ENCODE results near the gene TRPM2.
A peak's percentile ranks its signal among the peaks of the same experiment; 100 is the strongest.

Gene TRPM2

DNA sequence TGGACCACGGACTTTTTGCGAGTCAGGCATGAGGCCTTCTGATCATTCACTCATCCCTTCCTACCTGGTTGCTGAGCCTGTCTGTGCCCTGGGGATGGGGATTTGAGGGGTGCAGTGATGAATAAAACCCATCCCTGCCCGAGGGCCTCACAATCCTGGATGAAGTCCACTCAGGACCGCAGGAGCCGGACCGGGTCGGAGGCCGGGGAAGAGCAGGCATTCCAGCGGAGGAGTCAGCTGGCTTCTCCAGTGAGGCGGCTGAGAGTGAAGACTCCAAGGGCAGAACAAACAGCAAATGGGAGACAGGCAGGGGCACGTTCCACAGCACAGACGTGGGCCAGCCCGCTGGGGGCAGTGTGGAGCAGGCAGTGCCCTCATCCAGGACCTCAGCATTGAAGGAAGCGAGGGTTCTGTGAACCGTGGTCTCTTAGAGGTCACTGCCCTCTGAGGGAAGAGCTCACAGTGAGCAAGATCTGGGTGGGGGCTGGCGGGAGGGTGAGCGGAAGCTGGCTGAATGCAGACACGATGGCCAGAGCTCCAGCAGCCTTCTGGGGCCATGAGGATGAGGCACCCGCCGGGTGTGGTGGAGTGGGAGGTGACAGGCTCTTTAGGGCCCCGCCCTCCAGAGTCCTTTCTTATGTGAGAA, 91.0 kb downstream of the TRPM2 start:
- Mint-ChIP-seq H3K4me3 (no peak overlapping the region), H3K27ac (no peak overlapping the region), H3K36me3 (peaks cover 2% of the 10 kb centered on the region), H3K9me3 (ENCODE audit: low read depth) (no peaks in the 10 kb centered on the region), H3K27me3 (peaks cover 6% of the 10 kb centered on the region), H3K4me1 (ENCODE audit: low read depth) (no peaks in the 10 kb centered on the region)

DNA sequence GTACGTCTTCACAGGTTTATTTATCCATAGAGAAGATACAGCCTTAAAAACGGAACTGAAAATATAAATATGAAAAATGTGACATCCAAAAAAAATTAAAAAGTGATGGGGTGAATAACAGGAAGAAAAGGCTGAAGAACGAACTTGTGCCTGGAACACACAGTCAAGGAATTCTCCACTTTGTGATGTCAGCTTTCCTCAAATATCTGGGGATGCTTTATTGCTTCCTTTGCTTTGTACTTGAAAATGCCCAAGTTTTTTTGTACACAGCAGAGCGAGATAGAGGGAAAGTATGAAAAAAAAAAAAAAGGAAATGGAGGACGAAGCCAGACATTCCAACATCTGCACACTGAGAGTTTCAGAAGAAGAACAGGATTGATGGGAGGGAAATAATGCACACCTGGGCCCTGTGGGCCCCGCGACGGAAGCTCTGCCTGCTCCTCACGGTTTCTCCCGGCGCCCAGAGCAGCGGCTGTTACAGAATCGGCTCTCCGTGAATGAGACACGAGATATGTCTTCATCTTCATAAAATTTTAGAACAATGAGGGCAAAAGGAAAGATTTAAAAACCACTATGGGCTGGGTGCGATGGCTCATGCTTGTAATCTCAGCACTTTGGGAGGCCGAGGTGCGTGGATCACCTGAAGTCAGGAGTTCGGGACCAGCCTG, 91.9 kb downstream of the TRPM2 start:
- H3K27ac Mint-ChIP-seq, result no peak overlapping the region
- H3K4me3 Mint-ChIP-seq, result no peak overlapping the region
- no peaks in the 10 kb centered on the region for H3K9me3 Mint-ChIP-seq (ENCODE audit: low read depth)
- peaks cover under 1% of the 10 kb centered on the region for H3K36me3 Mint-ChIP-seq
- H3K4me1 Mint-ChIP-seq (ENCODE audit: low read depth), result no peaks in the 10 kb centered on the region
- H3K27me3 Mint-ChIP-seq, result peaks cover 6% of the 10 kb centered on the region

DNA sequence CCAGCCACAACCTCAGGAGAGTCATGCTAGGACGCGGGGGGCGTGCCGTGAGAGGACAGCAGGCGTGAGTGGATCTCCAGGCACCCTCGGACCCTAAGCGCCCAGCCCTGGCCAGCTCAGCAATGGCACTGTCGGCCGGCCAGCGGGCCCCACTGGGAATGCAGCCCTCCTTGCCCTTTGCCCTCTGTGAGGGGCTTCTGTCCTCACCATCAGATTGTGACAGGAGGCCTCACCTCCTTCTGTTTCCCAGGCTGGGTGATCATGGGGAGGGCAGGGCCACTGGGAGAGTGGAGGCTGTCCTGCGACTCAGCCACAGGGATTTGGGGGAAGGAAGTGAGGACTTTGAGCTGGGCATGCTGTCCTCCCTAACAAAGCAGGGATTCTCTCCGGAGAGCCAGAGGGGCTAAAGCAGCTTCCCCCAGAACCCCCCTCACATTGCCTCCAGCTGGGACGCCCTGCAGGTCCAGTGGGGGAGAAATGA, 95.3 kb downstream of the TRPM2 start:
- no peak overlapping the region for H3K4me3 Mint-ChIP-seq
- H3K36me3 Mint-ChIP-seq, result no peaks in the 10 kb centered on the region
- no peak overlapping the region for H3K27ac Mint-ChIP-seq
- H3K27me3 Mint-ChIP-seq, result peaks cover 9% of the 10 kb centered on the region
- H3K4me1 Mint-ChIP-seq (ENCODE audit: low read depth), result no peaks in the 10 kb centered on the region
- H3K9me3 Mint-ChIP-seq (ENCODE audit: low read depth), result no peaks in the 10 kb centered on the region

DNA sequence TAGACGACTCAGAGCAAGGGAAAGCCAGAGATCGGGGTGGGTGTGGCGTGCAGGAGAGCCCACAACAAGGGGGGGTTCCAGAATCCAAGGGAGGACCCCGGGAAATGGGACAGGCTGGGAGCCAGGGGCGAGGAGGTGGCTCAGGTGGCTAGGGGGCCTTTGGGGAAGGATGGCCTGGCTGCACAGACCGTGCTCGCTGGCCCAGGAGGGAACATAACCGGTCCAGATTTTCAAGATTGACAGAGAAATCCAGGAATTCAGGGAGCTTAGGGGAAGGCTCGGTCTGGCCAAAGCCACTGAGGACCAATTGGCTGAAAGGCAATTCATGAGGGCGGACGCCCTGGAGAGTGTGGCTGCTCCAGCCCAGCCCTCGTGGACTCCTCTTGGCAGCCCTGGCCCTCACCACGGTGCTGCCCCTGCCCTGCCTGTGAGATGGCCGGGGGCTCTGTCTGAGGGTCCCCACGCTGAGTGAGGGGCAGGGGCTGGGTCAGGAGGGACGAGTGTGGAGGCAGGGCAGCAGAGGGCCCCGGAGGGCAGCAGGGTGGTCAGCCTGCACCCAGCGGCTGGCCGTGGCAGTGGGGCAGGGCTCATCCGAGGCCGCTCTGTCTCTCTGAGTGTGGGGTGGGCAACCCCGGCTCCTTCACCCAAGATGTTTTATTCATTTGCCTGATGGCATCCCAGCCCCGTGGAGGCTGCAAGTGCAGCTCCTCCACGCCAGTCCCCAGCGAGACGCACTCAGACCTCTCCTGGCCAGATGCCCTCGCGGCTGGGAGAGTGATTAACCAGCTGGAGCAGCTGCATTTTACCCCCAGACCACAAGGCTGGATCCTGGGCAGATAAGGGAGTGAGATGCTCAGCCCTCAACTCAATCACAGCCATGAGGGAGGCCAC, 96.3 kb downstream of the TRPM2 start:
- Mint-ChIP-seq H3K9me3 (ENCODE audit: low read depth) (no peaks in the 10 kb centered on the region), H3K27ac (peak overlapping the region; percentile 29), H3K36me3 (no peaks in the 10 kb centered on the region), H3K27me3 (peaks cover 9% of the 10 kb centered on the region), H3K4me1 (ENCODE audit: low read depth) (peaks cover 5% of the 10 kb centered on the region), H3K4me3 (no peak overlapping the region)

DNA sequence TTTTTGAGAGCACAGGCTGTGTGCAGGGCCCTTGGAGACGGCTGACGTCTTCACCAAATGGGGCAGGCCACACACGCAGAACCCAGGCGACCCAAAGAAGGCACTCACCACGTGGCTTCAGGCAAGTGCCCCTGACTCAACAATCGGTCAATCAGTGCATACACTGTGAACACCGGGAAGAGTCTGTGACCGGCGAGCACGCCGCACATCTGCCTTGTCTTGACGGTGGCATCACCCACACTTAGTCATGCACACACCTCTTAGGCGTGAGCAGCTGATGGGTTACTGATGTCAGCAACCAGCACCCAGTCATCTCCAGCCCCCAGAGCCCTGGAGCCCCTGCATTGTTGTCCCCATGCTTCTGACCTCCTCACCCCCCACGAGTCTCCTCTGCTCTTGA, 97.0 kb downstream of the TRPM2 start:
- Mint-ChIP-seq H3K4me3 (no peak overlapping the region), H3K36me3 (no peaks in the 10 kb centered on the region), H3K4me1 (ENCODE audit: low read depth) (peaks cover 6% of the 10 kb centered on the region), H3K27me3 (peaks cover 7% of the 10 kb centered on the region), H3K27ac (no peak overlapping the region), H3K9me3 (ENCODE audit: low read depth) (no peaks in the 10 kb centered on the region)

DNA sequence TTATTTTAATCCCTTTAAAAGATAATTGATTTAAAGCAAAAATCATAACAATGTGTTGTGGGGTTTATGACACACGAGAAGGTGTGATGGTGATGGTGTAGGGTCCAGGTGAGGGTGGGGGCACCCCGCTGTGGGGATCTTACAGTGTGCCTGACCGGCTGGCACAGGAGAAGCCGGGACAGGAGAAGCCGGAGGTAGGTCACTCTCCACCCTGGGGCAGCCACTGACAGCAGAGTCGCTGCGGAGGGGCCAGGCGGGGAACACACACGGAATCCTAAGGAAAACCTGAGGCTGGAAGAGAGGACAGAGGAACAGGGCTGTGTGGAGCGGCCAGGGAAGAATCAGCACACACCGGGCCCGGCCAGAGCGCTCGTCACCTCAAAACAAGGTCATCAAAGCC, 97.6 kb downstream of the TRPM2 start:
- H3K9me3 Mint-ChIP-seq (ENCODE audit: low read depth), result no peaks in the 10 kb centered on the region
- H3K27me3 Mint-ChIP-seq, result peaks cover 6% of the 10 kb centered on the region
- peaks cover 6% of the 10 kb centered on the region for H3K4me1 Mint-ChIP-seq (ENCODE audit: low read depth)
- H3K4me3 Mint-ChIP-seq, result no peak overlapping the region
- no peaks in the 10 kb centered on the region for H3K36me3 Mint-ChIP-seq
- H3K27ac Mint-ChIP-seq, result no peak overlapping the region

DNA sequence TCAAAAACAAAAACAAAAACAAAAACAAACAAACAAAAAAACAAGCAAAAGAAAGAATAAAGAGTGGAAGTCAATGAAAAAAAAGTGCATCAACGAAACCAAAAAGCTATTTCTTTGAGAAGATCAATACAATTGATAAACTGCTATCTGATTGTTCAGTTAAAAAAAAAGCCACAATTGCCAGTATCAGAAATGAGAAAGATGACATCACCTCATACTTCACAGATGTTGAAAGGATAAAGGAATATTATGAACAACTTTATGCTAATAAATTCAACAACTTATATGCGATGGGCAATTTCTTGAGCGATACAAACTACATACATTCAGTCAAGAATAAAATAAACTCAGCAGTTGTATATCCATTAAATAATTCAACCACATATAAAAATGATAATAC, 99.7 kb downstream of the TRPM2 start:
- Mint-ChIP-seq H3K27ac (no peak overlapping the region), H3K9me3 (ENCODE audit: low read depth) (no peaks in the 10 kb centered on the region), H3K4me1 (ENCODE audit: low read depth) (peaks cover 6% of the 10 kb centered on the region), H3K4me3 (no peak overlapping the region), H3K36me3 (no peaks in the 10 kb centered on the region), H3K27me3 (peaks cover 6% of the 10 kb centered on the region)

DNA sequence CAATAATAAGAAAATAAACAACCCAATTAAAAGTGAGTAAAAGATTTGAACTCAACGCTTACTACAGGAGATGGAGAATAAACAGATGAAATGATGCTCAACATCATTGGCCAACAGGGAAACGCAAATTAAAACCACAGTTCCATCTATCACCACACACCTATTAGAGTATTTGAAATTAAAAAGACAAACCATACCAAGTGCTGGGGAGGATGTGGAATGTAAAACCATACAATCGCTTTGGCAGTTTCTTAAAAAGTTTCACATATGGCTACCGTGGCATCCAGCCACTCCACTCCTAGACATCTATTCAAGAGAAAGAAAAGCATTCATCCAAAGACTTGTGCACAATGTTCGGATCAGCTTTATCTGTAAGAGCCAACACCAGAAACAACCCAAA, 100.6 kb downstream of the TRPM2 start:
- no peak overlapping the region for H3K27ac Mint-ChIP-seq
- H3K9me3 Mint-ChIP-seq (ENCODE audit: low read depth), result no peaks in the 10 kb centered on the region
- H3K4me3 Mint-ChIP-seq, result peak overlapping the region; percentile 75
- H3K27me3 Mint-ChIP-seq, result peaks cover 5% of the 10 kb centered on the region
- H3K4me1 Mint-ChIP-seq (ENCODE audit: low read depth), result peaks cover 6% of the 10 kb centered on the region
- H3K36me3 Mint-ChIP-seq, result no peaks in the 10 kb centered on the region

DNA sequence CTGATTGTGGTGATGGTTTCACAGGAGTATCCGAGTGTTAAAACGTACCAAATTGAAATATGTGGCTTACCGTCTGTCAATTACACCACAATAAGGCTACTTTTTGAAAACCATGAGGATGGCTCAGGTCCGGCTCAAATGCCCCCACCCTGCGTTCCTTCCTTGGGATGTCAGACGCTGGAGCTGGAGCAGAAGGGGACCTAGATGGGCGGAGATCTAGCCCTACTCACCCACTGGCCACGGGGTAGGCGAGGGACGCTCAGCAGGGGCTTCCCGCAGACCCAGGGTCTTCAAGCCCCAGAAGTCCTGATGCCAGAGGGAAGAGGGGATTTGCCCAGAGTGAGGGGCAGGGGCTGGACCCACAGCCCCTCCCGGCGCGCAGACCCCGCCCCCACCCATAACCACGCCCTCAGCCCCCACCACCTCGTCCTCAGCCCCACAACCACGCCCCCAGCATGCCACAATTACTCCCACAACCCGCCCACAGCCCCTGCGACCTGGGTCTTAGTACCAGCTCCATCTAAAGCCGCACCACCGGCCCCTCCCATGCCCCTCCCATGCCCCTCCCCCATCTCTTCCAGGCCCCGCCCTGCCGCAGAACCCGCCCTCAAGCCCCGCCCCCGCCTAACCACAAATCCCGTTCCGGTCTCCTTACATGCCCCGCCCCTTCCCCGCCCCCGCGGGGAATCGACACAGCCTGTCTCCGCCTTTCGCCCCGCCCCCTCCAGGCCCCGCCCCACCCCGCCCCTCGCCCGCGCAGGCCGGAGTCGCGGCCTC, 101.5 kb downstream of the TRPM2 start, which contains the start of gene LRRC3:
Gene LRRC3 (plus strand): TSS at position 764 of the 777 bp plus-strand sequence. CDS start 1,135 bp downstream, outside the sequence.
- Mint-ChIP-seq H3K9me3 (ENCODE audit: low read depth) (no peaks in the 10 kb centered on the region), H3K27me3 (peaks cover 4% of the 10 kb centered on the region), H3K36me3 (no peaks in the 10 kb centered on the region), H3K27ac (no peak within 1 kb of the TSS), H3K4me1 (ENCODE audit: low read depth) (peaks cover 6% of the 10 kb centered on the region), H3K4me3 (peak within 1 kb of the TSS; percentile 75)

DNA sequence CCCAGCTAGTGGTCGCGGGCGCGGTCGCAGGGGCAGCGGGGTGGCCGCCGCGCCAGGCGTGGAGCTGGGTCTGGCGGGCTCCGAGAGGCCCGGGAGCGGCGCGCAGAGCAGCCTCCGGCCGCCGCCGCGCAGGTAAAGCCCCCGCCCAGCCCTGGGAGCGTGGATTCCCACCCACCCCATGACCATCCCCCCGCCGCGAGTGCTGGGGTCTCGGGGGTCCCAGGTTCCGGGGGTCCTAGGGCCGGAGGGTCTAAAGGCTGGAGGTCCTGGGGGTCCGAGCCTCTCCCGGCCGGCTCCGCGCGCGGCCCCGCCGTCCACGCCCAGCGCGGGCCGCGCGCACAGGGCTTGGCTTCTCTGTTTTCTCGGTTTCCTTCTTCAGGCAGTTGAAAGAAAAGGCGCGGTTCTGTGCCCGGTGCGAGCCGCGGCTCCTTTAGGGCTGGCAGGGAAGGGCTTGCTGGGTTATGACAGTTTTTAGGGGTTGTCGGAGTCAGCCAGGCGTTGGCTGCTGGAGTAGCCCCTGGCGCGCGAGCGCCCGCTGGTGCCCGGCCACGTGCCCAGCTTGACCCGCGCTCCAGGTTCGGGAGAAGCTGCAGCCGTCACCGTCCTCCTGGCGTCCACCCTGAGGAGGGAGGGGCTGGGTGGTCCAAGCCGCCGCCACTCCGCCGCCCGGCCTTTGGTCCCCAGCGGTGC, 102.2 kb downstream of the TRPM2 start:
- Mint-ChIP-seq H3K36me3 (no peaks in the 10 kb centered on the region), H3K27me3 (peaks cover 1% of the 10 kb centered on the region), H3K4me1 (ENCODE audit: low read depth) (peaks cover 6% of the 10 kb centered on the region), H3K9me3 (ENCODE audit: low read depth) (no peaks in the 10 kb centered on the region), H3K27ac (no peak overlapping the region), H3K4me3 (peak overlapping the region; percentile 69)

DNA sequence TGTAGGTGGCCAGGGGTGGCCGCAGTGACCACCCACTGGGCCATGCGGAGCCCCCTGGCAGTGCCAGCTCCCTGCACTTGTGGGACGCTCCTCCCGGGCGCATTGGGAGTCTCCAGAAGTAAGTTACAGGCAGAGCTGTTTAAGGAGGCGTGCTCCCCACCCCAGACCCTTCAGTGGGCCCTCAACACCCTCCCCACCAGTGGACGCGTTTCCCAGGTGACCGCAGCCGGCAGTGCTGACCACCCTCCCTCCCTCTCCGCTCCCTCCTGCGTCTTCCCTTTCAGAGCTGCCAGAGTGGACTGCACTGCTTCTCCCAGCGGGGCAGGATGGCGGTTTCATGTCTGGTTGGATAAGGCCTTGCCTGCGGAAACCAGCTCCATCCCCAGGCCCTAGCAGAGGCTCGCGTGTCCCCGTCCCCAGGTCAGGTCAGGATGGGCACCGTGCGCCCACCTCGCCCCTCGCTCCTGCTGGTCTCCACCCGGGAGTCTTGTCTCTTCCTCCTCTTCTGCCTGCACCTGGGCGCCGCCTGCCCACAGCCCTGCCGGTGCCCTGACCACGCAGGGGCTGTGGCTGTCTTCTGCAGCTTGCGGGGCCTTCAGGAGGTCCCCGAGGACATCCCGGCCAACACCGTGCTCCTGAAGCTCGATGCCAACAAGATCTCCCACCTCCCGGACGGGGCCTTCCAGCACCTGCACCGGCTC, 102.9 kb downstream of the TRPM2 start:
- Mint-ChIP-seq H3K27me3 (no peaks in the 10 kb centered on the region), H3K27ac (no peak overlapping the region), H3K4me3 (peak overlapping the region; percentile 40), H3K9me3 (ENCODE audit: low read depth) (no peaks in the 10 kb centered on the region), H3K36me3 (no peaks in the 10 kb centered on the region), H3K4me1 (ENCODE audit: low read depth) (peaks cover 6% of the 10 kb centered on the region)

DNA sequence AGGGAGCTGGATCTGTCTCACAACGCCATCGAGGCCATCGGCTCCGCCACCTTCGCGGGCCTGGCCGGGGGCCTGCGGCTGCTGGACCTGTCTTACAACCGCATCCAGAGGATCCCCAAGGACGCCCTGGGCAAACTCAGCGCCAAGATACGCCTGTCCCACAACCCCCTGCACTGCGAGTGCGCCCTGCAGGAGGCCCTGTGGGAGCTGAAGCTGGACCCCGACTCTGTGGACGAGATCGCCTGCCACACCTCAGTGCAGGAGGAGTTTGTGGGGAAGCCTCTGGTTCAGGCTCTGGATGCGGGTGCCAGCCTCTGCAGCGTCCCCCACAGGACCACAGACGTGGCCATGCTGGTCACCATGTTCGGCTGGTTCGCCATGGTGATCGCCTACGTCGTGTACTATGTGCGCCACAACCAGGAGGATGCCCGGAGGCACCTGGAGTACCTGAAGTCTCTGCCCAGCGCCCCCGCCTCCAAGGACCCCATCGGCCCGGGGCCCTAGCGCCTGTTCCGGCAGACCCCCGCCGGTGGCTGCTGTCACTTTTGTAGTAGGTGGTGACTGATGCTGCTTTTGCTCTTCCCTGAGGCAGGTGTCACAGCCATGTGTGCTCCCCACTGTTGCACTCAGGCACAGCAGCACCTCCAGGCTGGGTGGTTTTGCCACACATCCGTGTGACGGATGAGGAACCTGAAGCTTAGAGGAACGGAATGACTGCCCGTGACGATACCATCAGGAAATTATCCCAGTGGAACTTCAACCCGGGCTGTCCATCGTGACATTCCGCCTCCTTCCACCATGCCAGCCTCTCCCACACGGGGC, 103.7 kb downstream of the TRPM2 start:
- no peaks in the 10 kb centered on the region for H3K27me3 Mint-ChIP-seq
- no peaks in the 10 kb centered on the region for H3K36me3 Mint-ChIP-seq
- no peaks in the 10 kb centered on the region for H3K9me3 Mint-ChIP-seq (ENCODE audit: low read depth)
- peak overlapping the region; percentile 67 for H3K4me3 Mint-ChIP-seq
- H3K27ac Mint-ChIP-seq, result no peak overlapping the region
- H3K4me1 Mint-ChIP-seq (ENCODE audit: low read depth), result peaks cover 6% of the 10 kb centered on the region

Measured in activated naive CD8-positive, alpha-beta T cell (primary cell).